ENCODE results near the gene AMBP. TPM values are rescaled to one million over a fixed set of nuclear protein-coding genes. Genes with fewer than 3 reads are reported as not detected.

Gene AMBP
- total and polyA plus RNA-seq, 2 of the 13 experiments (the other 11 are each of a cell fraction or from before 2014, with no cell fraction given), result 1,510 to 2,580 TPM

GRCh38 chr9:114078021-114078780, at the start of gene AMBP (continued):
- peak; percentile 92 for TF ChIP-seq ZSCAN25 (CRISPR knock-in tag; IDR thresholded peaks at IDR 0.05)
- TF ChIP-seq NCOA2 (CRISPR knock-in tag; IDR thresholded peaks at IDR 0.05), result peak; percentile 98
- peak; percentile 94; the same call in 1 of the 2 replicates for TF ChIP-seq ZNF710 (CRISPR knock-in tag; IDR thresholded peaks at IDR 0.05; ENCODE audit: borderline replicate concordance)
- TF ChIP-seq HMGXB3 (CRISPR knock-in tag; IDR thresholded peaks at IDR 0.05; ENCODE audit: borderline replicate concordance), result peak; percentile 98
- TF ChIP-seq, protein P1, sequence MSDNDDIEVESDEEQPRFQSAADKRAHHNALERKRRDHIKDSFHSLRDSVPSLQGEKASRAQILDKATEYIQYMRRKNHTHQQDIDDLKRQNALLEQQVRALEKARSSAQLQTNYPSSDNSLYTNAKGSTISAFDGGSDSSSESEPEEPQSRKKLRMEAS (IDR thresholded peaks at IDR 0.05), result no peak
- TF ChIP-seq ZFP41 (CRISPR knock-in tag; IDR thresholded peaks at IDR 0.05; ENCODE audit: borderline replicate concordance), result no peak; the same call in 1 of the 2 replicates
- TF ChIP-seq, protein P2, sequence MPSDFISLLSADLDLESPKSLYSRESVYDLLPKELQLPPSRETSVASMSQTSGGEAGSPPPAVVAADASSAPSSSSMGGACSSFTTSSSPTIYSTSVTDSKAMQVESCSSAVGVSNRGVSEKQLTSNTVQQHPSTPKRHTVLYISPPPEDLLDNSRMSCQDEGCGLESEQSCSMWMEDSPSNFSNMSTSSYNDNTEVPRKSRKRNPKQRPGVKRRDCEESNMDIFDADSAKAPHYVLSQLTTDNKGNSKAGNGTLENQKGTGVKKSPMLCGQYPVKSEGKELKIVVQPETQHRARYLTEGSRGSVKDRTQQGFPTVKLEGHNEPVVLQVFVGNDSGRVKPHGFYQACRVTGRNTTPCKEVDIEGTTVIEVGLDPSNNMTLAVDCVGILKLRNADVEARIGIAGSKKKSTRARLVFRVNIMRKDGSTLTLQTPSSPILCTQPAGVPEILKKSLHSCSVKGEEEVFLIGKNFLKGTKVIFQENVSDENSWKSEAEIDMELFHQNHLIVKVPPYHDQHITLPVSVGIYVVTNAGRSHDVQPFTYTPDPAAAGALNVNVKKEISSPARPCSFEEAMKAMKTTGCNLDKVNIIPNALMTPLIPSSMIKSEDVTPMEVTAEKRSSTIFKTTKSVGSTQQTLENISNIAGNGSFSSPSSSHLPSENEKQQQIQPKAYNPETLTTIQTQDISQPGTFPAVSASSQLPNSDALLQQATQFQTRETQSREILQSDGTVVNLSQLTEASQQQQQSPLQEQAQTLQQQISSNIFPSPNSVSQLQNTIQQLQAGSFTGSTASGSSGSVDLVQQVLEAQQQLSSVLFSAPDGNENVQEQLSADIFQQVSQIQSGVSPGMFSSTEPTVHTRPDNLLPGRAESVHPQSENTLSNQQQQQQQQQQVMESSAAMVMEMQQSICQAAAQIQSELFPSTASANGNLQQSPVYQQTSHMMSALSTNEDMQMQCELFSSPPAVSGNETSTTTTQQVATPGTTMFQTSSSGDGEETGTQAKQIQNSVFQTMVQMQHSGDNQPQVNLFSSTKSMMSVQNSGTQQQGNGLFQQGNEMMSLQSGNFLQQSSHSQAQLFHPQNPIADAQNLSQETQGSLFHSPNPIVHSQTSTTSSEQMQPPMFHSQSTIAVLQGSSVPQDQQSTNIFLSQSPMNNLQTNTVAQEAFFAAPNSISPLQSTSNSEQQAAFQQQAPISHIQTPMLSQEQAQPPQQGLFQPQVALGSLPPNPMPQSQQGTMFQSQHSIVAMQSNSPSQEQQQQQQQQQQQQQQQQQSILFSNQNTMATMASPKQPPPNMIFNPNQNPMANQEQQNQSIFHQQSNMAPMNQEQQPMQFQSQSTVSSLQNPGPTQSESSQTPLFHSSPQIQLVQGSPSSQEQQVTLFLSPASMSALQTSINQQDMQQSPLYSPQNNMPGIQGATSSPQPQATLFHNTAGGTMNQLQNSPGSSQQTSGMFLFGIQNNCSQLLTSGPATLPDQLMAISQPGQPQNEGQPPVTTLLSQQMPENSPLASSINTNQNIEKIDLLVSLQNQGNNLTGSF (CRISPR knock-in tag; IDR thresholded peaks at IDR 0.05), result 0 out of 2 replicates have a peak, but pooled peaks have one; percentile 47
- TF ChIP-seq, protein P3, sequence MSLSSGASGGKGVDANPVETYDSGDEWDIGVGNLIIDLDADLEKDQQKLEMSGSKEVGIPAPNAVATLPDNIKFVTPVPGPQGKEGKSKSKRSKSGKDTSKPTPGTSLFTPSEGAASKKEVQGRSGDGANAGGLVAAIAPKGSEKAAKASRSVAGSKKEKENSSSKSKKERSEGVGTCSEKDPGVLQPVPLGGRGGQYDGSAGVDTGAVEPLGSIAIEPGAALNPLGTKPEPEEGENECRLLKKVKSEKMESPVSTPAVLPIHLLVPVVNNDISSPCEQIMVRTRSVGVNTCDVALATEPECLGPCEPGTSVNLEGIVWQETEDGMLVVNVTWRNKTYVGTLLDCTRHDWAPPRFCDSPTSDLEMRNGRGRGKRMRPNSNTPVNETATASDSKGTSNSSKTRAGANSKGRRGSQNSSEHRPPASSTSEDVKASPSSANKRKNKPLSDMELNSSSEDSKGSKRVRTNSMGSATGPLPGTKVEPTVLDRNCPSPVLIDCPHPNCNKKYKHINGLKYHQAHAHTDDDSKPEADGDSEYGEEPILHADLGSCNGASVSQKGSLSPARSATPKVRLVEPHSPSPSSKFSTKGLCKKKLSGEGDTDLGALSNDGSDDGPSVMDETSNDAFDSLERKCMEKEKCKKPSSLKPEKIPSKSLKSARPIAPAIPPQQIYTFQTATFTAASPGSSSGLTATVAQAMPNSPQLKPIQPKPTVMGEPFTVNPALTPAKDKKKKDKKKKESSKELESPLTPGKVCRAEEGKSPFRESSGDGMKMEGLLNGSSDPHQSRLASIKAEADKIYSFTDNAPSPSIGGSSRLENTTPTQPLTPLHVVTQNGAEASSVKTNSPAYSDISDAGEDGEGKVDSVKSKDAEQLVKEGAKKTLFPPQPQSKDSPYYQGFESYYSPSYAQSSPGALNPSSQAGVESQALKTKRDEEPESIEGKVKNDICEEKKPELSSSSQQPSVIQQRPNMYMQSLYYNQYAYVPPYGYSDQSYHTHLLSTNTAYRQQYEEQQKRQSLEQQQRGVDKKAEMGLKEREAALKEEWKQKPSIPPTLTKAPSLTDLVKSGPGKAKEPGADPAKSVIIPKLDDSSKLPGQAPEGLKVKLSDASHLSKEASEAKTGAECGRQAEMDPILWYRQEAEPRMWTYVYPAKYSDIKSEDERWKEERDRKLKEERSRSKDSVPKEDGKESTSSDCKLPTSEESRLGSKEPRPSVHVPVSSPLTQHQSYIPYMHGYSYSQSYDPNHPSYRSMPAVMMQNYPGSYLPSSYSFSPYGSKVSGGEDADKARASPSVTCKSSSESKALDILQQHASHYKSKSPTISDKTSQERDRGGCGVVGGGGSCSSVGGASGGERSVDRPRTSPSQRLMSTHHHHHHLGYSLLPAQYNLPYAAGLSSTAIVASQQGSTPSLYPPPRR (CRISPR knock-in tag; IDR thresholded peaks at IDR 0.05; ENCODE audit: borderline replicate concordance), result peak; percentile 98
- TF ChIP-seq FOXA3 (CRISPR knock-in tag; IDR thresholded peaks at IDR 0.05), result peak; percentile 93
- TF ChIP-seq JDP2 (CRISPR knock-in tag; IDR thresholded peaks at IDR 0.05; ENCODE audit: borderline replicate concordance), result no peak
- TF ChIP-seq RFX3 (CRISPR knock-in tag; IDR thresholded peaks at IDR 0.05), result no peak
